BE2C (cell line): Measurements from ENCODE around the gene CEP43.
A peak's percentile ranks its signal among the peaks of the same experiment; 100 is the strongest.

ENCODE experiments used
- DNase-seq: peaks from one replicate; pipeline ENCODE4 v3.0.0-alpha.2; 2020
- H3K27me3 ChIP-seq: fragments of 250-450 bp; sonication (Bioruptor Pico); 2 replicates; pipeline ENCODE4 v1.5.1; 2020; ENCODE audit warnings: mild to moderate bottlenecking
- H3K36me3 ChIP-seq: fragments of 250-450 bp; sonication (Bioruptor Pico); 2 replicates; pipeline ENCODE4 v1.5.1; 2020; ENCODE audit warnings: mild to moderate bottlenecking
- H3K4me1 ChIP-seq: fragments of 250-450 bp; sonication (Bioruptor Pico); 2 replicates; pipeline ENCODE4 v1.5.1; 2020
- H3K4me3 ChIP-seq: 2 replicates; pipeline ENCODE4 v1.5.1; 2011; ENCODE audit warnings: low read depth, low read length
- H3K9me3 ChIP-seq: fragments of 250-450 bp; sonication (Bioruptor Pico); 2 replicates; pipeline ENCODE4 v1.5.1; 2020
- TF ChIP-seq, protein P1 (sequence below): IDR thresholded peaks from 2 replicates; pipeline ENCODE4 v1.5.1; 2012; ENCODE audit warnings: mild to moderate bottlenecking, low read depth, low read length

Gene CEP43

DNA sequence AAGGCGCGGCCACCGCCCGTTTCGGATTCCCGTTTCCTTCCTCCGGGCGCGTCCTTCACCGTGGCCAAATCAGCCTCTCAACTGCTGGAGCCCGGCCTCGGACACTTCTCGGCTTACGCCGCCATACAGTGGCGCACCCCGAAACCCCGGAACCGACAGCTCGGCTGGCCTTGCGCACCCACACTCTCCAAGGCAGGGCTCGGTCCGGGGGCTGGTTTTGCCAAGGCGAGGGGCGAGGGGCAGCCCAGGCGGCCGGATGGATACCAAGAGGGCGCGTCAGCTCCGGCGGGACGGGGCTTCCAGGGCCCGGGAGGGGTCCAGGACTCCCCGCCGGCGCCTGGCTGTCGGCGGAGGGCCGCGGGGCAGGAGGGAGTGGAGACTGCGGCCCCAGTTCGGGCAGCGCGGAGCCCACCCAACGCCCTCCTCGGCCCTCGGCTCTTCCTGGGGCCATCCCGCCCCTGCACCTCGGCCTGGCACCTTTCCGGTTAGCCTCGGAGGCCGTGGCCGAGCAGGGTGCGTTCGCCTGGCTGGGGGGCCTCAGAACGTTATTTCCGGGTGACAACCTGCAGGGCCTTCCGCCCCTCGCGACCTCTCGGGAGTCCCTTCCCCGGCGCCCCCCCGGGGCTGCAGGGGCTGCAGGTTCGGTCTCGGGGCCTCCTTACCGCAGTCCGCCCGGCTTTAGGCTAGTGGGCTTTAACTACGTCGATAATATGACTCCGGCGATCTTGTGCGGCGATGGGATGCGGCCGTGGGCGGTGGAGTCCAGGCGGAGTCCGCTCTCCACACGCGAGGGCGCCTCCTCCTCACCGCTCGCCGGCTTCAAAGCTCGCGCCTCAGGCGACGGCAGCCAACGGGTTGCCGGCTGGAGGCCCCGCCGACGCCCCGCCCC lies 697 bp upstream of the CEP43 start:
- H3K9me3 ChIP-seq = no peaks in the 10 kb centered on the region
- H3K36me3 ChIP-seq = no peaks in the 10 kb centered on the region; the same call in 1 of the 2 replicates
- no peaks in the 10 kb centered on the region for H3K27me3 ChIP-seq
- DNase-seq = peak; percentile 34
- H3K4me3 ChIP-seq = peak overlapping the region; percentile 91
- no peaks in the 10 kb centered on the region for H3K4me1 ChIP-seq
- TF ChIP-seq, protein P1, sequence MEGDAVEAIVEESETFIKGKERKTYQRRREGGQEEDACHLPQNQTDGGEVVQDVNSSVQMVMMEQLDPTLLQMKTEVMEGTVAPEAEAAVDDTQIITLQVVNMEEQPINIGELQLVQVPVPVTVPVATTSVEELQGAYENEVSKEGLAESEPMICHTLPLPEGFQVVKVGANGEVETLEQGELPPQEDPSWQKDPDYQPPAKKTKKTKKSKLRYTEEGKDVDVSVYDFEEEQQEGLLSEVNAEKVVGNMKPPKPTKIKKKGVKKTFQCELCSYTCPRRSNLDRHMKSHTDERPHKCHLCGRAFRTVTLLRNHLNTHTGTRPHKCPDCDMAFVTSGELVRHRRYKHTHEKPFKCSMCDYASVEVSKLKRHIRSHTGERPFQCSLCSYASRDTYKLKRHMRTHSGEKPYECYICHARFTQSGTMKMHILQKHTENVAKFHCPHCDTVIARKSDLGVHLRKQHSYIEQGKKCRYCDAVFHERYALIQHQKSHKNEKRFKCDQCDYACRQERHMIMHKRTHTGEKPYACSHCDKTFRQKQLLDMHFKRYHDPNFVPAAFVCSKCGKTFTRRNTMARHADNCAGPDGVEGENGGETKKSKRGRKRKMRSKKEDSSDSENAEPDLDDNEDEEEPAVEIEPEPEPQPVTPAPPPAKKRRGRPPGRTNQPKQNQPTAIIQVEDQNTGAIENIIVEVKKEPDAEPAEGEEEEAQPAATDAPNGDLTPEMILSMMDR = no peak

DNA sequence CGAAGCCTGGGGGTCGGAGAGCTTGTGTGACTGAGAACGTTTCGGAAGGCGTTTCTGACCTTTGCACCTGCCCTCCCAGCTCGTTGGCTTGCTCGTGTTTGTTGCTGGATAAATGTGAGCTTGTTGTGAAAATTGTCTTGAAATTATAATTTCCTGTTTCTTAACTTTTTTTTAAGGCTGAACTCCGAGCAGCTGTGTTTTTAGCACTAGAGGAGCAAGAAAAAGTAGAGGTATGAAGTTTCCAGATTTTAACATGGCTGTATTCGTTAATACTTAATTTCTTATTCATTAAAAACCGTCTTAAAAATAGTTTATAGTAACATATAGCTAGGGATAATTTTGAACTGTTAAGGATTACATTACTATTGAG lies 672 bp downstream of the CEP43 start:
- H3K9me3 ChIP-seq = no peaks in the 10 kb centered on the region
- H3K4me3 ChIP-seq = peak overlapping the region; percentile 90
- TF ChIP-seq, protein P1 = no peak
- no peak for DNase-seq
- H3K36me3 ChIP-seq = peaks cover under 1% of the 10 kb centered on the region
- no peaks in the 10 kb centered on the region; the same call in 1 of the 2 replicates for H3K4me1 ChIP-seq
- H3K27me3 ChIP-seq = no peaks in the 10 kb centered on the region

DNA sequence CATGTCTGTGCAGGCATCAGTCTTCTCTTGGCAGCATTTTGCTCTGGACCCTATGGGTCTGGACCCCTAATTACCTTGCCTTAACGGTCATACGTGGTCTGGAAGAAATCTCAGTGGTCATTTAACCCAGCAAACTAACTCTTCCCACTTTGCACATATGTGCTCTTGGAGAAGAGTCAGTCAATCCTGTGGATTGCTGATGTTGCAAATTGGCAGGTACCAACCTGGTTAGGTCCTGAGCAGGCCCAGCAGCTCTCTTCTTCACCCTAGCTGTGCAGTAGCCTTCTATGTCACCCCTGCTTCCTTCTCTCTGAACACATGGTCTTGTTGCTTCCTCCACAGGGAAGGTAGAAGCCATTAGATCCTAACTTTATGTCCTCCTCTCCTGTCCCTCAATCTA lies 1.6 kb downstream of the CEP43 start:
- Histone ChIP-seq H3K4me1 (peaks cover 8% of the 10 kb centered on the region), H3K9me3 (no peaks in the 10 kb centered on the region), H3K36me3 (peaks cover 7% of the 10 kb centered on the region), H3K4me3 (peak overlapping the region; percentile 90), H3K27me3 (no peaks in the 10 kb centered on the region)
- TF ChIP-seq, protein P1 = no peak
- DNase-seq = no peak

DNA sequence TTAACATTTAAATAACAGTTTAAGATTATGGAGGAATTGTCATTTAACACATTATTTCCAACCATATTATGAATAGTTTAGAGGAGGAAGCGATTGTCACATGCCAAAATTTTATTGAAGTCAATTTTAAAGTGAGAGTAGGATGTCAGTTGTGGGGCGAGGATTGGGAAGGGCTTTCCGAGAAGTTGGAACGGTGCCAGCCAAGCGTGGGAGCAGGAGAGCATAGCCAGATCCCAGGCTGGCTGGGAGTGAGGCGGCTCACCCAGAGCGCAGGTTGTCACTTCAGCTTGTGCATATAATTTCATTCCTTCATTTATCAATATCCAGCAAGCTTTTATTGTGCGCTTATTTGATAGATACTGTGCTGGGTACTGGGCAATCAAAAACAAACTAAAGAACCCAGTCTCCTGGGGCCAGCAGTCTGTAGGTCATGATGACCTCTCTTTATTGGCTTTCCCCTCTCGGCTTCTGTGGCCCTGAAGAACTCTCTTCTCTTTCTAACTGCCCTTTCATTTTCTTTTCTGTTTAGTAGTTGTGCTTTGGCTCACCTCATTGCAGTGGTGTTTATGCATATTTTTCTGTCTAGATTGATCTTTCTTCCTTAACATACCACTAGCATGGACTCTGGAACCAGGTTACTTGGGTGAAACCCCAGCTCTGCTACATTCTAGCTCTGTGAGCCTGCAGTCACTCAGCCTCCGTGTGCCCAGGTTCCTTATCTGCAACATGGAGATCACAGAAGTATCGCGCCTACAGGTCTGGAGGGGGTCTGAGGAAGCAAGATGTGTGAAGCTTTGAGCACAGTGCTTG lies 6.4 kb downstream of the CEP43 start:
- DNase-seq = peak; percentile 84
- TF ChIP-seq, protein P1 = no peak
- H3K36me3 ChIP-seq = peaks cover 37% of the 10 kb centered on the region
- H3K4me1 ChIP-seq = peaks cover 8% of the 10 kb centered on the region
- H3K27me3 ChIP-seq = no peaks in the 10 kb centered on the region
- no peak overlapping the region for H3K4me3 ChIP-seq
- no peaks in the 10 kb centered on the region for H3K9me3 ChIP-seq

DNA sequence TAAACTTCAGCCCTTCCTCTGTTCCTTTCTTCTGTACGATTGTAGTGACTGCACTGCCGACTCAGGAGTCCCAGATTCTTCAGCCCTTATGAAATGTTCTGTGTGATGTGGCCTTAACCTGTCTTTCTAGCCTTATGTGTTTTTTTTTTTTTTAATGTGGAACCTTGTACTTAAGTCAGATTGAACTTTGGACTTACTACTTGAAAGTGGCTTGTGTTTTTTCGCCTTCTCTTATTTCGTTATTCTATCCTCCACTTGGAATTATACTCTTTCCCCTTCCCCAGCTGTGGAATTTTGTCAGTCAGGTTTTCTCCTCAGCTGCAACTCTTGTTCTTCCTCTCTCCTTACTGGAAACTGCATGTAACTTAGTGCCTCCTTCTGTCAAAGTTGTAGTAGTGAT lies 8.8 kb downstream of the CEP43 start:
- Histone ChIP-seq H3K27me3 (no peaks in the 10 kb centered on the region), H3K4me1 (peaks cover 8% of the 10 kb centered on the region), H3K36me3 (peaks cover 57% of the 10 kb centered on the region), H3K4me3 (no peak overlapping the region), H3K9me3 (no peaks in the 10 kb centered on the region)
- TF ChIP-seq, protein P1 = no peak
- DNase-seq = no peak

DNA sequence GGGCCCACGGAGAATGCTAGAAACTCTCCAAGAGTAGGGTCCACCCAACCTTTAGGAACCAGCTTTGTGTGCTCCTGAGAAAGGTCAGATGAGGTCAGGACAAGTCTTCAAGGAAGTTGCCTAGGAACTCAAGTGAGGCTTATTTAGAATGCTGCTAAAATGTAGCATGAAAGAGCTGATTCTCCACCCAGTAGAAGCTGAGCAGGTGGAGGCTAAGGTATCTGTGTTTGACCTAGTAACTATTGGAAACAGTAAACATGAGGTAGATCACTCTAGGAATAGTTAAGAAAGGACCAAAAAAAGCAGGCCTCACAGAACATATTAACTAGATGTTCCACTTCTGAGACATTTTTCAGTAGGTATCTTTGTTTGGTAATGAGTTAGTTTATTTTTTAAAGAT lies 13.9 kb downstream of the CEP43 start:
- H3K27me3 ChIP-seq = no peaks in the 10 kb centered on the region
- no peaks in the 10 kb centered on the region for H3K4me1 ChIP-seq
- no peak overlapping the region for H3K4me3 ChIP-seq
- H3K9me3 ChIP-seq = no peaks in the 10 kb centered on the region
- TF ChIP-seq, protein P1 = no peak
- H3K36me3 ChIP-seq = peaks cover 42% of the 10 kb centered on the region
- no peak for DNase-seq
